Activated T-cell treated with anti-CD3 and anti-CD28 coated beads, Interleukin-2, amount 50 U/mL, for 72 hours (primary cell): ENCODE results near the gene SLC22A12. TPM values are rescaled to one million over a fixed set of nuclear protein-coding genes. Genes with fewer than 3 reads are reported as not detected.

ENCODE experiments used
- ATAC-seq, 2 donors: fragments of 150-1000 bp; cut with Tn5 transposase; replicated peaks in 1 of 2; 2 replicates each; pipeline ENCODE4 v1.10.0; 2021; ENCODE audit warnings: moderate library complexity in 2 of 2, mild to moderate bottlenecking in 1 of 2
- DNase-seq, 2 donors: peaks; one replicate each; pipeline ENCODE4 v3.0.0; 2021 to 2022; ENCODE audit warnings: mixed read lengths in 1 of 2
- H3K27ac Mint-ChIP-seq: one replicate; pipeline ENCODE4 v1.8.0; 2022; ENCODE audit warnings: mild to moderate bottlenecking, moderate library complexity, mixed read lengths
- H3K27me3 Mint-ChIP-seq: one replicate; pipeline ENCODE4 v1.8.0; 2022; ENCODE audit warnings: low read depth, mixed read lengths
- H3K36me3 Mint-ChIP-seq, 2 donors: one replicate each; pipeline ENCODE4 v1.8.0; 2022; ENCODE audit warnings: mixed read lengths in 2 of 2, mild to moderate bottlenecking in 1 of 2; ENCODE audit not compliant: insufficient read depth in 2 of 2
- H3K4me1 Mint-ChIP-seq: one replicate; pipeline ENCODE4 v1.8.0; 2022; ENCODE audit warnings: low read depth, mixed read lengths
- H3K4me3 Mint-ChIP-seq, 2 donors: one replicate each; pipeline ENCODE4 v1.8.0; 2022; ENCODE audit warnings: mild to moderate bottlenecking in 2 of 2, mixed read lengths in 2 of 2, moderate library complexity in 2 of 2
- H3K9me3 Mint-ChIP-seq, 2 donors: one replicate each; pipeline ENCODE4 v1.8.0; 2022; ENCODE audit warnings: mixed read lengths in 2 of 2
- total RNA-seq, 2 donors: library from RNA; stranded (reverse); gene quantifications; one replicate each; pipeline ENCODE4 v1.2.3, GENCODE V29; 2022

Gene SLC22A12
- total RNA-seq, 2 donors from 2014 or later, result not detected

GRCh38 chr11:64649291-64649697 is 58.3 kb downstream of the SLC22A12 start:
- DNase-seq (no peak), ATAC-seq (no peak)
- H3K4me1 Mint-ChIP-seq, result no peaks in the 10 kb centered on the region
- no peak overlapping the region for H3K27ac Mint-ChIP-seq
- no peaks in the 10 kb centered on the region for H3K9me3 Mint-ChIP-seq
- no peaks in the 10 kb centered on the region for H3K36me3 Mint-ChIP-seq
- no peak overlapping the region for H3K4me3 Mint-ChIP-seq
- peaks cover 31% of the 10 kb centered on the region for H3K27me3 Mint-ChIP-seq

DNA sequence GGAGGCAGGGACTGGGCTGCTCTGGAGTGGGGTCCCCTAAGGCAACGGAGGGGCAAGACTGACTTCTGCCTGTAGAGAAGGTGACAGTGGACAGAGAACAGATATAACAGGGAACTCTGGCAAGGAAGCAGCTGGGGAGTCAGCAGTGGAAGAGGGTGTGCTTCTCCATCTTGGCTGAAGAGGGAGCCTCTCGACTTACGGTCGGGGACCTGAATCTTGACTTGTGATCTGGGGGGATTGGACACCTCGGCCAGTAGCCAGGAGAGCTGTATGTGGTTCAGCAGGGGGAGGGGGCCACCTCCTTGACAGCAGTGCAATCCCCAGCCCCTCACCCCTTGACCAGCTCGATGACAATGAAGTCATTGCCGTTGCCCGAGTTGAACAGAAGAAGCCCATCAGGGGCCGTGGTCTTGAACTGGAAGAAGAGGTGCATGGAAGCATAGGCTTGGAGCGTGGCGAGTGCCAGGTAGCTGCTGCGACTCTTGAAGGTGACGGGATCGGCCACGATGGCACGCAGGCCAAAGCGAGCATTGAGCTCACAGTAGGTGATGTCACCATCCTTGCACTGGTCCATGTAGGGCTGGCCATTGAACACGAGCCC is 60.0 kb downstream of the SLC22A12 start:
- ATAC-seq, result no peak
- Mint-ChIP-seq H3K4me1 (no peaks in the 10 kb centered on the region), H3K27me3 (peaks cover 14% of the 10 kb centered on the region), H3K36me3 (no peaks in the 10 kb centered on the region), H3K9me3 (no peaks in the 10 kb centered on the region), H3K4me3 (no peak overlapping the region), H3K27ac (no peak overlapping the region)
- DNase-seq, result no peak

Other genes starting within 250 kb of the SLC22A12 start
- 10 to 100 TPM; 16.6 to 18.4 TPM for gene RPS6KA4, start 232.1 kb upstream of the SLC22A12 start, total RNA-seq
- not detected for gene SLC22A11, start 35.3 kb upstream of the SLC22A12 start, total RNA-seq
- under 1 TPM; 0.37 to 0.55 TPM for gene NRXN2, start 132.0 kb downstream of the SLC22A12 start, total RNA-seq
- 10 to 100 TPM; 18.8 to 27.9 TPM for gene RASGRP2, start 152.9 kb downstream of the SLC22A12 start, total RNA-seq
- gene PYGM, start 168.8 kb downstream of the SLC22A12 start, total RNA-seq, result 1 to 10 TPM; 4.0 to 4.5 TPM
- gene SF1, start 187.3 kb downstream of the SLC22A12 start, total RNA-seq, result 100 to 1,000 TPM; 332 to 337 TPM
- gene MAP4K2, start 212.0 kb downstream of the SLC22A12 start, total RNA-seq, result 10 to 100 TPM; 74.7 to 84.5 TPM
- 10 to 100 TPM; 33.8 to 36.3 TPM for gene MEN1, start 219.3 kb downstream of the SLC22A12 start, total RNA-seq